Suprapubic skin (tissue), 4 donors: ENCODE measurements around the gene PLXNB2.

ENCODE experiments used
- CTCF ChIP-seq, 2 donors: fragments of 200-600 bp in 1 of 2; fragments of 450-650 bp in 1 of 2; sonication (generic) in 1 of 2; IDR thresholded peaks; one replicate each; pipeline ENCODE4 v1.5.1; 2016 to 2019; ENCODE audit warnings: antibody characterized with exemption in 2 of 2, mild to moderate bottlenecking in 1 of 2, moderate library complexity in 1 of 2
- POLR2A ChIP-seq, 2 donors: fragments of 450-650 bp; IDR thresholded peaks; one replicate each; pipeline ENCODE4 v1.6.1; 2017; ENCODE audit warnings: antibody characterized with exemption in 2 of 2, mild to moderate bottlenecking in 2 of 2, moderate library complexity in 2 of 2
- POLR2AphosphoS5 ChIP-seq, 3 donors: sonication (generic); formaldehyde crosslinking; IDR thresholded peaks; one replicate each; pipeline ENCODE4 v1.6.1; 2017; ENCODE audit warnings: antibody characterized with exemption in 3 of 3

DNA sequence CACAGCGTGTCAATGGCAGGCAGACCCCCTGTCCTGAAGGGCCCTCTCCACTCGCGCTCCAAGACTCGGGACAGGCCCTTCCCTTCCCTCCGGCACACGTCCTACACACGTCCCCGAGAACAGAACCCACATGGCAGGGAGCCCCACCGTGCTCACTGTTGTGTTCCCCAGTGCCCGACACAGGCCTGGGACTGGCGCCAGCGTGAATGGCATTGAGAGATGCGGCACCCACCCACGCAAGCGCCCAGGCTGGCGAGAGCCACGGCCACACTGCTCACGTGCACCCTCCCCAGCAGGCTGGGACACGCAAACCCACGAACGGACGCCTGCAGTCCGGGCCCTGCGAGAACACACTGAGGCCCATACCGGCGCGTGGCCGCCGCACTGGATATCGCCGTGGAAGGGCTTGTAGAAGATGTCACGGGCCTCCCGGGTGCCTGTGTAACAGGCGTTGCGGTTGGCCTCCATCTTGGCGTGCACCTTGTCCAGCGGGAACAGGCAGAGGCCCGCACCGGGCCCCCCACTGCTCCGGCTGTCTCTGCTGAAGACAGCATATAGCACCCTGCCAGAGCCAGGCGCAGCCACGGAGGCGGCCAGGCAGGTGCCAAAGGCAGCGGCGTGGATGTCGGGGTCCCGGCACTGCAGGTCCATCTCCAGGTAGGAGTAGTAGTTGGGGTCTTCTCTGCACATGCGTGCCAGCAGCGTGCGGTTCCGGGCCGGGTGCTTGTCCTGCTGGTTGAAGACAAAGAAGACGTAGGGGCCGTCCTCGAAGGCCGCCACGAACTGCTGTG is 18.1 kb downstream of the PLXNB2 start:
- no peak for TF ChIP-seq CTCF (IDR thresholded peaks at IDR 0.05)
- TF ChIP-seq POLR2A (IDR thresholded peaks at IDR 0.05): no peak
- no peak for TF ChIP-seq POLR2AphosphoS5 (IDR thresholded peaks at IDR 0.05)
